T-helper 2 cell (primary cell): ENCODE results near the gene ACSL6.

Source experiments
- DNase-seq, 5 experiments: peaks; one replicate each; pipeline versions ENCODE4 v3.0.0 to v3.0.0-alpha.2; 2012 to 2022

The ACSL6 gene

GRCh38 chr5:132016721-132017250, 5.3 kb upstream of the ACSL6 start:
- no peak for DNase-seq

GRCh38 chr5:132013711-132014110, 2.3 kb upstream of the ACSL6 start:
- DNase-seq, result no peak

GRCh38 chr5:132013006-132013689, 1.7 kb upstream of the ACSL6 start:
- no peak for DNase-seq

DNA sequence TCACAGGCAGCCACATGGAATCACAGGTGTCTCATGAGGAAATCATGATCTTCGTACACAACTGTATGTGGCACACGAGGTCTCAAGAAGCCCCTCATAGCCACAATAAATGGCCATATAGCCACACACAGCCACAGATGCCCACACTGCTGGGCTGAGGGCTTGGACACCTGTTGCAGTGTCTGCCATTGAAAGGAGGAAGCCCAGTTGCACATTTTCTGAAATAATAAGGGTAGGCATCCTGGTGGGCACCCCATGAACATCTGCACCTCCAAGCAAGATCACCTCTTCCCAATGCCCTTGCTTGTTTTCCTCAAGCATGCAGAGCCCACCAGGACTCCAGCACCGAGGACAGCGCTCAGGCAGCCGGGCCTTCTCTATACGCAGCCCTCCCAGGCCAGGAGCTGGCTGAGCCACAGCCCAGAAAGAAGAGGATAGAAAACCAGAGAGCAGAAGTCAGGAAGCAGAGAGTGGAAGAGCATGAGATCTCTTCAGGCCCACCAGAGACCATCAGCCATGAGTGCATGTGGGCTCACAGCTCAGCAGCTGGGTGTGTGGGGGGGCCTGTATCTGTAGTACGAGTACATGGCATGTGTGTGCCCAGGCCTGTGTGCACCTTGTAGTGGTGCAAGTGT, 1.0 kb upstream of the ACSL6 start:
- DNase-seq, result no peak

DNA sequence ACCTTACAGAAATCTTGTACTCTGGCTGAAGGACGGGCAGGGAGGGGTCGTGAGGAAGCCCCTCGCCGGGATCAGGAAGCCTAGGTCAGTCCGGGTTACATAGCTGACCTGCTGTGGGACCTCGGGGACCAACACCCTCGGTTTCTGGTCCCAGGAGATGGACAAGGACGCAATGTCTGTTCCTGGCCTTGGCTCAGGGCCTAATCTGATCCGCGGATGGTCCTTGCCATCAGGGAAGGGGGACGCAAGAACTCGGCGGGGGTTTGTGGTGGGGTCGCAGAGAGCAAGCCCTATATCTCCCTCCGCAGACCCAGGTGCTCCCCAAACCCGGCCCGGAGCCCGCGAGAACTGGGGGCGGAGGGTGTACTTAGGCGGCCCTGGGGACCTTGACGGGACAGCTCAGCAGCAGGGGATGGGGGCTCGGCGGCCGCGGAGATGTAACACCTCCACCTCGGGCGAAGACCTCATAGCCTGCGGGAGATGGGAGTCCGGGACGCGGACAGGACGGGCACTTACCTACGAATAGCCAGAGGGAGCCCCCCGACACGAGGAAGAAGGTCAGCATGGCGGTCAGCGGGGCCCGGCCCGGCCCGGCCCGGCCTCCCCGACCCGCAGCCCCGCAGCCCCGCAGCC, 353 bp downstream of the ACSL6 start:
- DNase-seq, result no peak

GRCh38 chr5:132010645-132010988, 841 bp downstream of the ACSL6 start:
- DNase-seq, result no peak

- no peak for DNase-seq
These were observed 1.6 kb downstream of the ACSL6 start for GRCh38 chr5:132009706-132010405.

DNA sequence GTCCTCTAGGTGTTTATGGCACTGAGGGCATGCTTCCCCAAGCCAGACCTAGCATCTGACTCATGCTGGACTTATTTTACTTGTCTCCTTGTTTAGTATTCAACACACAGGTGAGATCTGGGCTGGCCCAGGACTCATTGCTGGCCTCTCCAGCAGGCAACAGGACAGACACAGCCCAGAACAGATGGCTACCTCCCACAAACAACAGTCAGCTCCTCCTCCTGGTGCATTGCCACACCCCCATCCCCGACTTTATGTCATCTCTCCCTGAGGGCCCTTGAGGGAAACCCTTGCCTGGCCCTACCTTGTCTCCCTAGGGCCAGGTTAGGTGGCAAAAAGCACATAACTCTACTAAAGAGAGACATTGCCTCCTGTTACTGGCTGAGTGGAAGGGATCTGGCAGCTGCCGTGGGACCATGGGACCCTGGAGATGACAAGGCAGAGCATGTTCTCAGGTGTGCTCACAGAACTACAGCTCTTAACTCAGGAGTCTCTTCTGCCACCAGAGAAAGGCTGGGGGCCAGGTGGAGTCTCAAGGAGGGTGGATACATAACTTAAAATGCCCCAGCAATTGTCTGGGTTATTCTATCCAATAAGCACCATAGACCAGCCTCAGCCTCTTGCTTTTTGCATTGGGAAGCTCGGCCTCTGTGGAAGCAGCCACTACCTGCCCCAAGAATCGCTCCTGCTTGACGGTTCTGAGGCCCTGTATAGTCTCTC, 2.3 kb downstream of the ACSL6 start:
- no peak for DNase-seq

GRCh38 chr5:132008163-132008473, 3.3 kb downstream of the ACSL6 start:
- DNase-seq, result no peak

GRCh38 chr5:132007399-132008162, 3.9 kb downstream of the ACSL6 start:
- peak in 4 of 5 experiments; percentile 45 to 75 (median 60) for DNase-seq

GRCh38 chr5:132006331-132007120, 4.9 kb downstream of the ACSL6 start:
- DNase-seq, result no peak

DNA sequence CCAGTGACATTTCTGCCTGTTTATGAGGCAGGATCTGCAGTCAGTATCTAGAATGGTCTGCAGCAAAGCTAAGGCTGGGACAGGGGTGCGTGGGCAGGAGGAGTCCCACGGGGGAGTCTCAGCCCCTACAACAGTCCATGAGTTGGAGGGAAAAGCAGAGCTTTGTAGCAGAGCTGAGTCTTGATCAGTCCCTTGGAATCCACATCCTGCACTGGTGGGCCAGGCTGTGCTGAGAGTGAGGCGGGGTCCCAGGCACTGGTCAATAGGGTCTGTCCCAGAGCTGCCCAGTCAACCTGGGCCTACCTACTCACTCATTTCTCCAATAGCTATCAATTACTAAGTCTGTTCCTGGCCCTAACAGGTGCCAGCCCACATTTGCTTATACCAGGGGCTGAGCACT, 5.9 kb downstream of the ACSL6 start:
- no peak for DNase-seq

- DNase-seq, result no peak
These were observed 7.5 kb downstream of the ACSL6 start for GRCh38 chr5:132003982-132004381.

DNA sequence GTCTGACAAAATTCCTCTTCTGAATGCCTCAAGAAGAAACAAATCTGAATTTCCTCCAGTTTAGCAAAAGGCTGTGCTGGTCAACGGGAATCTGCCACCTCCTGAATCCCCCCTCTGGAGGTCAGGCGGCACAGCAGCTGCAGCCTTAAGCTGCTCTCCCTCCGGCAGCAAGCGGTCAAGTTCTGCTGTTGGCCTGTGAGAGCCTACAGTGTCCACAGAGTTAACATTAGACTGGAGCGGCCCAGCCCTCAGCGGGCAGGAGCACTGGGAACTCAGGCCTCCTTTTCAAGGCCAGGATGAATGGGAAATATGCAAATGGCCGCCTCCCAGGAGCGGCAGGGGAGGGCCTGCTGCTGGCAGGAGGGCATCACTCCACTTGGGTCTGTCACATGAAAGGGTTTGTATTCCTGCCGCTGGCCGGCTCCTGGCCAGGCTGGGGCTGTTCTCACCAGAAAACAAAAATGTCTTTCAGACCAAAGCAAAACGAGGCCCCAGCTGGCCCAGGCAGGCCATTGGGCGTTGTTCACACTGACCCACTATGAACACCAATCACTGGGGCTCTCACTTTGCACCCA, 8.2 kb downstream of the ACSL6 start:
- DNase-seq, result no peak

- no peak for DNase-seq
These were observed 8.7 kb downstream of the ACSL6 start for GRCh38 chr5:132002757-132003156.

- DNase-seq, result no peak
These were observed 9.6 kb downstream of the ACSL6 start for GRCh38 chr5:132001647-132002561.

- peak in 3 of 5 experiments; percentile 15 to 84 (median 57) for DNase-seq
These were observed 10.6 kb downstream of the ACSL6 start for GRCh38 chr5:132000677-132001453.

DNA sequence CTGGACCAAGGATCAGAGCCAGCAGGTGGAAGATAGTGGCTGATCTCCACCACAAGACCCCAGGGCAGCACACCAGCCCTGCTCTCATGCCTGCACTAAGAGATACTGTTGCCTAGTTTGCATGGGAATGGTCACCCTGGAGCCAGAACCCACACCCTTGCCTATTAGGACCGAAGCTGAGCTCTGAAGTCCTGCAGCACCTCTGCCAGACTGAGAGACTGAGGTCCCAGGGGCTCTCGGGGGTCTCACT, 11.3 kb downstream of the ACSL6 start:
- DNase-seq, result no peak
